ENCODE results near the gene NCKAP1. TPM values are rescaled to one million over a fixed set of nuclear protein-coding genes. Genes with fewer than 3 reads are reported as not detected.
"Not testable (repeated sequence)": the region's sequence is repeated elsewhere in the genome, so short reads cannot be mapped to it uniquely, and the experiment has no call there.

The NCKAP1 gene
- total RNA-seq, 1 donor from 2014 or later: 174 TPM

GRCh38 chr2:182999348-183000028 lies 38.8 kb downstream of the NCKAP1 start:
- no peak for DNase-seq (ENCODE audit: low spot score)

DNA sequence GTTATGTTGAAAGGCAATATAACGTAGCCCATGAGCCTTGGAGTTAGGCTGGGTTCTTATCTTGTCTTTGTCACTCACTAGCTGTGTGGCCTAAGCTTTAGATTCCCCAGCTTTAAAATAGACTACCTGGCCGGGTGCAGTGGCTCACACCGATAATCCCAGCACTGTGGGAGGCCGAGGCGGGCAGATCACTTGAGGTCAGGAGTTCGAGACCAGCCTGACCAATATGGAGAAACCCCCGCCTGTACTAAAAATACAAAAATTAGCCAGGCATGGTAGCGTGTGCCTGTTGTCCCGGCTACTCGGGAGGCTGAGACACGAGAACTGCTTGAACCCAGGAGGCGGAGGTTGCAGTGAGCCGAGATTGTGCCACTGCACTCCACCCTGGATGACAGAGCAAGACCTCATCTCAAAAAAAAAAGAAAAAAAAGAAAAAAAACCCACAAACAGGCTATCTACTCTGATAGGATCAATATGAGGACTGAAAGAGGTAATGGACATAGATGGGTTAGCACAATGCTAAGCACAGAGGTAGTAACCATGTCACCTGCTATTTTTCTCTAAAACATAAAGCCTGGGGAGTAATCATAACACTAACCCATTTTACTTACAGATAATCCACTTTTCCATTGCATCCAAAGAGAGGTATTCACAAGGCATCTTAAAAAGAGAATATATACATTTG lies 43.9 kb downstream of the NCKAP1 start:
- DNase-seq (ENCODE audit: low spot score): no peak

- DNase-seq (ENCODE audit: low spot score): no peak
Observed at GRCh38 chr2:182982941-182983340, 55.3 kb downstream of the NCKAP1 start.

DNA sequence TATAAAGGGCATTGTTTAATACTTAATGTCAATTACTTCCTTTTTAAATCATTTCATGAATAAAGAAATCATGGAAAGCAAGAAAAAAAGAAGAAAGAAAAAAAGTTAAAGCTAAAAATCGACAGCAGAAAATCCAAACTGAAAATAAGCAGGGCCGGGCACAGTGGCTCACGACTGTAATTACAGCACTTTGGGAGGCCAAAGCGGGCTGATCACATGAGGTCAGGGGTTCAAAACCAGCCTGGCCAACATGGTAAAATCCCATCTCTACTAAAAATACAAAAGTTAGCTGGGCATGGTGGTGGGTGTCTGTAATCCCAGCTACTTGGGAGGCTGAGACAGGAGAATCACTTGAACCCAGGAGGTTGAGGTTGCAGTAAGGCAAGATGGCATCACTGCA lies 56.8 kb downstream of the NCKAP1 start:
- not testable (repeated sequence) for DNase-seq (ENCODE audit: low spot score)

GRCh38 chr2:182980652-182981051 lies 57.6 kb downstream of the NCKAP1 start:
- no peak for DNase-seq (ENCODE audit: low spot score)

GRCh38 chr2:182980115-182980514 lies 58.1 kb downstream of the NCKAP1 start:
- no peak for DNase-seq (ENCODE audit: low spot score)

- DNase-seq (ENCODE audit: low spot score): no peak
Observed at GRCh38 chr2:182977463-182977862, 60.8 kb downstream of the NCKAP1 start.

- no peak for DNase-seq (ENCODE audit: low spot score)
Observed at GRCh38 chr2:182973441-182974352, 64.6 kb downstream of the NCKAP1 start.

- DNase-seq (ENCODE audit: low spot score): no peak
Observed at GRCh38 chr2:182972548-182972942, 65.7 kb downstream of the NCKAP1 start.

- no peak for DNase-seq (ENCODE audit: low spot score)
Observed at GRCh38 chr2:182971820-182972547, 66.3 kb downstream of the NCKAP1 start.

- DNase-seq (ENCODE audit: low spot score): no peak
Observed at GRCh38 chr2:182970486-182970885, 67.8 kb downstream of the NCKAP1 start.

GRCh38 chr2:182968493-182968892 lies 69.8 kb downstream of the NCKAP1 start:
- DNase-seq (ENCODE audit: low spot score): no peak

GRCh38 chr2:182966356-182966755 lies 71.9 kb downstream of the NCKAP1 start:
- DNase-seq (ENCODE audit: low spot score): not testable (repeated sequence)

GRCh38 chr2:182962641-182963040 lies 75.6 kb downstream of the NCKAP1 start:
- no peak for DNase-seq (ENCODE audit: low spot score)

- not testable (repeated sequence) for DNase-seq (ENCODE audit: low spot score)
Observed at GRCh38 chr2:182960869-182961268, 77.4 kb downstream of the NCKAP1 start.

- DNase-seq (ENCODE audit: low spot score): no peak
Observed at GRCh38 chr2:182954789-182955188, 83.5 kb downstream of the NCKAP1 start.

- DNase-seq (ENCODE audit: low spot score): no peak
Observed at GRCh38 chr2:182952741-182953450, 85.4 kb downstream of the NCKAP1 start.

DNA sequence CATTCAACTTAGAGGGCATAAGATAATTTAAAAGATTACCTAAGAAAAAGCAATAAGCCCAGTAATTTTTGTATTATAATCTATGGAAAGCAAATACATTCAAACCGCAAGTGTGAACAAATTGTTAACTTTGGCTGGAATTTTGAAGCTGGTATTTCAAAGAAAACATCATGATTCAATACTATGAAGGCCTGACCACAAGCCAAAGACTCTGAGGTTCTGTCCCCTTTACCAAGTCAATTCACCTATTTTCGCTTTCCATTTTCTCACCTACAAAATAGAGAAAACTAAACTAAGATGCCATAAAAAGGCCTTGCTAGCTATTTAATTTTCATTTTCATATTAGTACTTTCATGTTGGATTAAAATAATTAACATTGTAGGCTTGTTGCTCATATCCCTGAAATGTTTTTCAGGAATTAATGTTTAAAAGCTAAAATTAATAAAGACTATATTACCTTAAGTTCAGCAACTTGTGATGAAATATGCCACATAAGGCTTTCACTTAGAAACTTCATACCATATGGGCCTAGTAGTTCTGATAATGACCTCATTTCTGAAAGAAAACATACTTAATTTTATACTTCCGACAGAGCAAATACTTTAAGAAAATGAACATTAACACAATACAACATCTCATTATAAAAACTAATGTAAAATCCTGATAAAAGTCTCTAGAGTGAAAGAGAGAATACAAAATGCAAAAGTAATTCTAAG lies 86.2 kb downstream of the NCKAP1 start:
- DNase-seq (ENCODE audit: low spot score): no peak

- DNase-seq (ENCODE audit: low spot score): no peak
Observed at GRCh38 chr2:182950546-182950945, 87.7 kb downstream of the NCKAP1 start.

DNA sequence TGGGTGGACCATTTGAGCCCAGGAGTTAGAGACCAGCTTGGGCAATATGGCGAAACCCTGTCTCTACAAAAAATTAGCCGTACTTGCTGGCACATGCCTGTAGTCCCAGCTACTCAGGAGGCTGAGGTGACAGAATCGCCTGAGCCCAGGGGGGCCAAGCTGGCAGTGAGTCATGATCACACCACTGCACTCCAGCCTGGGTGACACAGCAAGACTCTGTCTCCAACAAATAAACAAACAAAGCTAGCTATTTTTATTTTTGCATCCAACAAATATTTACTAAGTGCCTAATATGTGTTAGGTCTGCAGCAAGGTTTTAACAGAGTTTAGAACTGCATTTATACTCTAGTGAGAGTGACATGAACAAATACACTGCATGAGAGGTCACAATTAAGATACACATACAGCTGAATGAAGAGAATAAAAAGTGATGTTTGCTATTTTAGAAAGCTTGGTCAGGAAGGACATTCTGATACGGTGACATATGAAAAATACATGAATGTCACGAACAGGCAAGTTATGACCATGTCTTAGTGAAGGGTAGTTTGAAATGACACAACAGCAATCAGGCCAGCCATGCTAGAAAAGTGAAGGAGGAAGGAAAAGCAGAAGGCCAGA lies 88.6 kb downstream of the NCKAP1 start:
- DNase-seq (ENCODE audit: low spot score): no peak

Measured in ureter (tissue), 1 donor.